ENCODE measurements around the gene B3GNT4. TPM values are rescaled to one million over a fixed set of nuclear protein-coding genes. Genes with fewer than 3 reads are reported as not detected.
"Not testable (repeated sequence)": the region's sequence is repeated elsewhere in the genome, so short reads cannot be mapped to it uniquely, and the experiment has no call there.

B3GNT4 gene
- total and polyA plus RNA-seq, 8 donors, result 0.58 to 0.81 (median 0.62) TPM; not detected in 4

DNA sequence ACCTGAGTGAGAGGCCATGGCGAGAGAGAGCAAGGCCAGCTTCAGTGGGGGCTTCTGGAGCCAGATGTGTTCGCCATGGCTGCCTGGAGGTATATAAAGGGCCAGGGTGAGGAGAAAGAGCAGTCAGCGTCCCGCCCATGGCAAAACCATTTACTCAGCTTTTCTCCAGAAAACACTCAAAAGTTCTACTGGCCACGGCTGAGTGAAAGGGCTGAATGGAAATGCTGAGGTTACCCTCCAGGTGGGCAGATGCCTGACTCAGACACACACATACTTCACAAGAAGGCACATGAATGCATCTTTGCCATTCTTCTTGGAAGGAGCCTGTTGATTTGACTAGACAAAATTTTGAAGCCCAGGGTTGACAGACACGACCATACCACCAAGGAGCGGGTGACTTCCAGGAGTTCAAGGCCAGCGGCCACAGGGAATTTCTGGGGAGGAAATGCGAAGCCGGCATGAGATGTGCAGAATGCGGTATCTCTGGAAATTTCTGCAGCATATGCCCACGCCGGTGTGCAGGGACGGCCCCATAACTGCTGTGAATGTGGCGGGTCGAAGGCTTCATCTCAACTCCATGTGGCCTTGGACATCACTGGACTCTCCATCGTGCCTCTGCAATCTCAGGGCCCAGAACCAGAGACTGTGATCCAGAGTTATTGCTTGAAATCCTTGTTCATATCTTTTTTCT is 29.2 kb upstream of the B3GNT4 start, which contains the start of gene IL31:
Gene IL31, minus strand, starts transcription at position 67 of the 691 bp plus-strand sequence. Its CDS starts 49 bp downstream, at position 18.
- TF ChIP-seq POLR2AphosphoS5 (IDR thresholded peaks at IDR 0.05), result no peak
- no peak for TF ChIP-seq EP300 (IDR thresholded peaks at IDR 0.05)
- no peak for TF ChIP-seq POLR2A (IDR thresholded peaks at IDR 0.05)
- TF ChIP-seq, protein P1, sequence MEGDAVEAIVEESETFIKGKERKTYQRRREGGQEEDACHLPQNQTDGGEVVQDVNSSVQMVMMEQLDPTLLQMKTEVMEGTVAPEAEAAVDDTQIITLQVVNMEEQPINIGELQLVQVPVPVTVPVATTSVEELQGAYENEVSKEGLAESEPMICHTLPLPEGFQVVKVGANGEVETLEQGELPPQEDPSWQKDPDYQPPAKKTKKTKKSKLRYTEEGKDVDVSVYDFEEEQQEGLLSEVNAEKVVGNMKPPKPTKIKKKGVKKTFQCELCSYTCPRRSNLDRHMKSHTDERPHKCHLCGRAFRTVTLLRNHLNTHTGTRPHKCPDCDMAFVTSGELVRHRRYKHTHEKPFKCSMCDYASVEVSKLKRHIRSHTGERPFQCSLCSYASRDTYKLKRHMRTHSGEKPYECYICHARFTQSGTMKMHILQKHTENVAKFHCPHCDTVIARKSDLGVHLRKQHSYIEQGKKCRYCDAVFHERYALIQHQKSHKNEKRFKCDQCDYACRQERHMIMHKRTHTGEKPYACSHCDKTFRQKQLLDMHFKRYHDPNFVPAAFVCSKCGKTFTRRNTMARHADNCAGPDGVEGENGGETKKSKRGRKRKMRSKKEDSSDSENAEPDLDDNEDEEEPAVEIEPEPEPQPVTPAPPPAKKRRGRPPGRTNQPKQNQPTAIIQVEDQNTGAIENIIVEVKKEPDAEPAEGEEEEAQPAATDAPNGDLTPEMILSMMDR (IDR thresholded peaks at IDR 0.05), result no peak
- WGBS, 5 donors, result 88 to 91% (median 89%) methylated on average over 17 of the region's 17 CpGs
- Histone ChIP-seq H3K4me3 (no peak within 1 kb of the TSS), H3K4me1 (no peaks in the 10 kb centered on the region), H3K27ac (no peak within 1 kb of the TSS), H3K9me3 (no peaks in the 10 kb centered on the region), H3K27me3 (peaks cover 0 to 13% (median 0%) of the 10 kb centered on the region in 3 donors), H3K36me3 (no peaks in the 10 kb centered on the region)
- no peak for DNase-seq
- intact Hi-C loops (cut with DNase I; ENCODE audit: low total_unique reads), result no loop called here

DNA sequence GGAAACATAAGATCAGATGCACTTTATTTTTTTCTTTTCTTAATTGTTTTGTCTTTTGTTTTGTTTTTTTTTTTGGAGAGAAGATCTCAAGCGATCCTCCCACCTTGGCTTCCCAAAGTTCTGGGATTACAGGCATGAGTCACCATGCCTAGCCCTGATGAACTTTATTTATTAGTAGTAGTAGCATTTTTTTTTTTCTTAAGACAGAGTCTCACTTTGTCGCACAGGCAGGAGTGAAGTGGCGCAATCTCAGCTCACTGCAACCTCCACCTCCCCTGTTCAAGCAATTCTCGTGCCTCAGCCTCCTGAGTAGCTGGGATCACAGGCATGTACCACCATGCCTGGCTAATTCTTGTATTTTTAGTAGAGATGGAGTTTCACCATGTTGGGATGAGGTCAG is 27.0 kb upstream of the B3GNT4 start:
- intact Hi-C loops (cut with DNase I; ENCODE audit: low total_unique reads); H3K4me3 ChIP-seq; H3K9me3 ChIP-seq; H3K27me3 ChIP-seq; DNase-seq; H3K4me1 ChIP-seq; H3K27ac ChIP-seq; H3K36me3 ChIP-seq: not testable (repeated sequence)
- WGBS, 5 donors, result 83 to 87% (median 85%) methylated on average over 4 of the region's 4 CpGs

DNA sequence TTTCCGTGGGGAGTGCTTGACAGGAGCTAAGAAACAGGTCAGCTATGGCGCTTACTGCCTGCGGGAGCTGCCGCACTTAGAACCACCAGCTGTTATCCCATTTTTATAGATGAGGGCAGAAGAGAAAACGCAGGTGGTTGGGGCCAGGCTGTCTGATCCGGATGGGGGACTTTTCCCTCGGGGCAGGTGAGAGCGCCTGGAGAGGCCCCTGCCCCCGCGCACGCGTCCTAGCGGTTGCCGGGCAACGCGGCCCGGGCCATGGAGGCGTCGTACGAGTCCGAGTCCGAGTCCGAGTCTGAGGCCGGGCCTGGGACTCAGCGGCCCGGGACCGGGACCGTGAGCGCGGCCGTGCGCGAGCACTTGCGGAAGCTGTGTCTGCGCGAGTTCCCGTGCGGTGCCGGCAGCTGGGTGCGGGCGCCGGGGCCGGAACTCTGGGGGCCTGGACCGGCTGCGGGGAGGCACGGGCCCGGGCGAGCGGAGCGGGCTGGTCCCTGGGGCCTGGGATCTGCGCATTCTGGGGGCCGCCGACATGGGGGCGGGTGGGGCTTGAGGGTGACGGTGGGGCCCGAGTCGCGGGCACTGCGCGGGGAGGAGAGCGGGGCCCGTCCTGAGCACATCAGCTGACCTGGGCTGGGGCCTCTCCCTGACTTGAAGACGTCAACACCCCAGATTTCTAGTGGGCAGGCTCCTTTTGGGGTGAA is 20.5 kb upstream of the B3GNT4 start, which contains the start of gene LRRC43:
Gene LRRC43, plus strand, starts transcription at position 237 of the 701 bp plus-strand sequence. Its CDS starts 22 bp downstream, at position 259.
- H3K4me1 ChIP-seq, result peaks cover 0 to 13% (median 11%) of the 10 kb centered on the region in 4 donors
- 1 to 10% (median 3%) methylated on average over 27 to 63 of the region's 63 CpGs for WGBS, 5 donors
- H3K27me3 ChIP-seq, result peaks cover 0 to 12% (median 5%) of the 10 kb centered on the region in 3 donors
- no peaks in the 10 kb centered on the region for H3K9me3 ChIP-seq
- TF ChIP-seq EP300 (IDR thresholded peaks at IDR 0.05) (no peak), POLR2A (IDR thresholded peaks at IDR 0.05) (no peak), POLR2AphosphoS5 (IDR thresholded peaks at IDR 0.05) (no peak)
- TF ChIP-seq, protein P1 (IDR thresholded peaks at IDR 0.05), result no peak
- H3K4me3 ChIP-seq, result peak within 1 kb of the TSS; percentile 57 to 72 (median 60)
- peak; percentile 56 to 82 for DNase-seq
- H3K27ac ChIP-seq, result peak within 1 kb of the TSS in 2 of 5 donors; percentile 12 to 55
- H3K36me3 ChIP-seq, result no peaks in the 10 kb centered on the region
- intact Hi-C loops (cut with DNase I; ENCODE audit: low total_unique reads), result no loop called here

- no peak for DNase-seq
- Histone ChIP-seq H3K27me3 (peaks cover 0 to 12% (median 5%) of the 10 kb centered on the region in 3 donors), H3K36me3 (no peaks in the 10 kb centered on the region), H3K27ac (peak overlapping the region in 1 of 5 donors; percentile 55), H3K4me1 (peaks cover 0 to 13% (median 11%) of the 10 kb centered on the region in 4 donors), H3K4me3 (peak overlapping the region; percentile 57 to 72 (median 60)), H3K9me3 (no peaks in the 10 kb centered on the region)
- TF ChIP-seq POLR2AphosphoS5 (IDR thresholded peaks at IDR 0.05), result no peak
- TF ChIP-seq, protein P1 (IDR thresholded peaks at IDR 0.05), result no peak
- no peak for TF ChIP-seq POLR2A (IDR thresholded peaks at IDR 0.05)
- intact Hi-C loops (cut with DNase I; ENCODE audit: low total_unique reads), result no loop called here
- WGBS, 5 donors, result 69 to 87% (median 81%) methylated on average over 9 to 10 of the region's 10 CpGs
Observed at GRCh38 chr12:122183588-122183940, 19.9 kb upstream of the B3GNT4 start.

Measured in stomach (tissue), 9 donors.